Neutrophil (primary cell): ENCODE data around the gene THAP4.

Experiments used
- H3K27ac ChIP-seq: fragments of 200-600 bp; sonication (generic); 2 replicates; pipeline ENCODE4 v1.5.1; 2016; ENCODE audit warnings: mild to moderate bottlenecking, moderate library complexity
- H3K27me3 ChIP-seq: fragments of 200-600 bp; sonication (generic); 2 replicates; pipeline ENCODE4 v1.6.0; 2016; ENCODE audit warnings: mild to moderate bottlenecking
- H3K36me3 ChIP-seq: fragments of 200-600 bp; sonication (generic); 2 replicates; pipeline ENCODE4 v1.5.1; 2017
- H3K4me1 ChIP-seq, 2 experiments: fragments of 200-600 bp in 1 of 2; sonication (generic) in 1 of 2; 1 replicate in 1 of 2; 2 replicates in 1 of 2; pipeline versions ENCODE4 v1.5.1 to v1.6.1; 2013 to 2016; ENCODE audit warnings: low read depth in 1 of 2, low read length in 1 of 2, mild to moderate bottlenecking in 1 of 2, moderate library complexity in 1 of 2; ENCODE audit not compliant: control insufficient read depth in 1 of 2, insufficient read depth in 1 of 2
- H3K4me3 ChIP-seq, 2 experiments: fragments of 200-600 bp in 1 of 2; sonication (generic) in 1 of 2; 1 replicate in 1 of 2; 2 replicates in 1 of 2; pipeline ENCODE4 v1.5.1; 2013 to 2016; ENCODE audit warnings: low read depth in 1 of 2, low read length in 1 of 2, mild to moderate bottlenecking in 1 of 2, moderate library complexity in 1 of 2
- H3K9me3 ChIP-seq: fragments of 200-600 bp; sonication (generic); 2 replicates; pipeline ENCODE4 v1.5.1; 2016
- CTCF ChIP-seq: fragments of 200-600 bp; sonication (generic); IDR thresholded peaks from 2 replicates; pipeline ENCODE4 v1.5.1; 2016; ENCODE audit warnings: antibody characterized with exemption

Gene THAP4

DNA sequence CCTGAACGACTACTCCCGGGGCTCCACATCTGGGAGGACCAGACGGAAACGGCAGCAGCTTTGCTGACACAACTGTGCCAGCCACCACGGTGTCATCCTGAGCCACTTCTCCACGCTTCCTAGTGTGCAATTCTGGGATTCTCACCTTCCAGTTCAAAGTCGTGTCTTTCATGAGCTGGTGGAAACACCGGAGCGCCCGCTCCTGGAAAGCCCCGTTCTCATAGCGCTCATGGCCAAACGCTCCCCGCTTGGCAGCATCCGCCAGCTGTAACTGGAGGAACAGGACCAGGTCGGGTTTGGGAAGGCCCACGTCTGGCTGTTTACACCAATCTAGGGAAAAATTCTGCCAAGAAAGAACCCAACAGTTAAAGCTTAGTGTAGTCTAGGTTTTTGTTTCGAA lies 41.3 kb upstream of the THAP4 start:
- no peaks in the 10 kb centered on the region for H3K4me1 ChIP-seq
- H3K27ac ChIP-seq, result no peak overlapping the region
- no peaks in the 10 kb centered on the region for H3K9me3 ChIP-seq
- peaks cover 75% of the 10 kb centered on the region for H3K36me3 ChIP-seq
- no peaks in the 10 kb centered on the region for H3K27me3 ChIP-seq
- no peak overlapping the region for H3K4me3 ChIP-seq
- no peak for TF ChIP-seq CTCF

GRCh38 chr2:241677392-241677791 lies 40.4 kb upstream of the THAP4 start:
- H3K27ac ChIP-seq, result no peak overlapping the region
- TF ChIP-seq CTCF, result no peak
- H3K4me1 ChIP-seq, result no peaks in the 10 kb centered on the region
- H3K4me3 ChIP-seq, result no peak overlapping the region
- no peaks in the 10 kb centered on the region for H3K9me3 ChIP-seq
- no peaks in the 10 kb centered on the region for H3K27me3 ChIP-seq
- H3K36me3 ChIP-seq, result peaks cover 85% of the 10 kb centered on the region

- Histone ChIP-seq H3K36me3 (peaks cover 92% of the 10 kb centered on the region), H3K4me3 (no peak overlapping the region), H3K4me1 (no peaks in the 10 kb centered on the region), H3K9me3 (no peaks in the 10 kb centered on the region), H3K27ac (no peak overlapping the region), H3K27me3 (no peaks in the 10 kb centered on the region)
- no peak for TF ChIP-seq CTCF
These were observed 39.7 kb upstream of the THAP4 start for GRCh38 chr2:241676665-241677064.

DNA sequence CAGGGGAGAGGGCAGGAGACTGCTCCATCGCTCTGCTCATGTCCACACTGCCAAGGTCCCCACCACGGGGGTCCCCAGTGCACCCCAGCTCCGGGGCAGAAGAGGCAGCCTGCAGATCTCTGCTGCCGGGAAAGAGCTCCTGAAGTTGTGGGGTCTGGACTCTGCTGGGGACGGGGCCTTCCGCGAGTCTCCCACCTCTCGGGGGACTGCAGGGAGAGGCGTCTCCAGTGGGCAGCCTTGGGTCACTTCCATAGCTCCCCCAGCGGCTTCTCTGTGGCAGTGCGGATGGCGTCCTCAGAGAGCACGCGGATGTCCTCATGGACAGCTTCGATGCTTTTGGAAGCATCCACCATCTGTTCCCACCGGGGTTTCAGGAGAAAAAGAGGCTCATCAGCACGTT lies 38.9 kb upstream of the THAP4 start:
- no peaks in the 10 kb centered on the region for H3K27me3 ChIP-seq
- H3K4me1 ChIP-seq, result no peaks in the 10 kb centered on the region
- H3K9me3 ChIP-seq, result no peaks in the 10 kb centered on the region
- no peak for TF ChIP-seq CTCF
- H3K36me3 ChIP-seq, result peaks cover 95% of the 10 kb centered on the region
- H3K4me3 ChIP-seq, result no peak overlapping the region
- H3K27ac ChIP-seq, result no peak overlapping the region

DNA sequence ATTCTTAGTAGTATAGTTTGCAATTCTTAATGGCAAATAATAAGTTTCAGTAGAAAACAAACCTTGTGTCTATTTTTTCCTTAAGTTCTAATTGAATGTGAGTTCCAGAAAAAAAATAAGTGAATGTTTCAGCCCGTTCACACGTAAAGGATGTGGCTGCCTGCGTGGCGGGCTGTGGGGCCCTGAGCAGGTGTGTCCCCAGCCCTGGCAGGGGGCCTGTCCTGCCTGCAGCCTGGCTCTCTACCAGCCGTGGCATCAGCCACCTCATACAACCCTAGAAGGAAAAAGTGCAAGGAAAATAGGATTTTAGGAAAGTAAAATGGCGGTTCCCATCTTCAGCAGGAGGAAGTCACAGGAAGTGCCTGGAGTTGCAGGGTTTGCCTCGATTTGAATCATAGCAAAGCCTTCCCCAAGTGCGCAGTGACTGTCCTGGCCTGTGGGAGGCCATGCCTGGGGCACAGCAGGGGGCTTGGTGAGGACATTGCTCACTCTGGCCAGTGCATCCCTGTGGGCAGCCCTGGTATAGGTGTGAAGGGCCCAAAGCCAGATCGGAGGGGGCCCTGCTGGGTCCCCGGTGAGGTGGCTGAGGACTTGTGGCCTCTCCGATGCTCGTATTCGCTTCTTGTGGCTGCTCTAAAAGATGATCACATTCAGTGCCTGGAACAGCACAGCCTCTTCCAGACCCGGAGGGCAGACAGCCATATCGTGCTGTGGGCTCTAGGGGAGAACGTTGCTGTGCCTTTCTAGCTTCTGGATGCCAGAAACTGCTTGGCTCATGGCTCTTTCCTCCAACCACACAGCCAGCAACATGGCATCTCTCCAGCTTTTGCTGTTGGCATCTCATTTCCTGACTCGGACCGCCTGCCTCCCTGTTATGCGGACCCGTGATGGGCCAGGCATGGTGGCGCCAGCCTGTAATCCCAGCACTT lies 37.1 kb upstream of the THAP4 start:
- H3K4me3 ChIP-seq, result no peak overlapping the region
- H3K36me3 ChIP-seq, result peaks cover 97% of the 10 kb centered on the region
- H3K27me3 ChIP-seq, result no peaks in the 10 kb centered on the region
- no peak overlapping the region for H3K27ac ChIP-seq
- no peaks in the 10 kb centered on the region for H3K9me3 ChIP-seq
- no peak for TF ChIP-seq CTCF
- no peaks in the 10 kb centered on the region for H3K4me1 ChIP-seq
